ENCODE results near the gene GALNT16.

Gene GALNT16

GRCh38 chr14:69404883-69405282, 144.9 kb downstream of the GALNT16 start:
- DNase-seq (ENCODE audit: low read depth in 2 of 2): no peak

GRCh38 chr14:69405762-69406161, 145.8 kb downstream of the GALNT16 start:
- DNase-seq (ENCODE audit: low read depth in 2 of 2): no peak
